Measurements from ENCODE around the gene ST8SIA2.

- TF ChIP-seq EZH2 (IDR thresholded peaks at IDR 0.05; ENCODE audit: insufficient read depth, poor library complexity, severe bottlenecking) (no peak), EZH2phosphoT487 (IDR thresholded peaks at IDR 0.05; ENCODE audit: insufficient read depth, low read depth) (0 out of 2 replicates have a peak, but pooled peaks have one; percentile 53)
Measured at GRCh38 chr15:92393980-92394308, 263 bp downstream of the ST8SIA2 start.
